ENCODE measurements around the gene IL1RAPL2. TPM values are rescaled to one million over a fixed set of nuclear protein-coding genes. Genes with fewer than 3 reads are reported as not detected.

IL1RAPL2 gene
- total RNA-seq, 1 experiment from 2014 or later: not detected

GRCh38 chrX:105618393-105619101 is 1052.5 kb downstream of the IL1RAPL2 start:
- no peaks in the 10 kb centered on the region for H3K9me3 ChIP-seq (ENCODE audit: control insufficient read depth, insufficient read depth, low read depth, low read length)
- no peak for TF ChIP-seq SIN3A (IDR thresholded peaks at IDR 0.05; ENCODE audit: borderline replicate concordance, insufficient read depth, low read depth, low read length)
- no peak for TF ChIP-seq TCF7L2 (IDR thresholded peaks at IDR 0.05; ENCODE audit: low read depth, low read length)
- TF ChIP-seq CTCF (IDR thresholded peaks at IDR 0.05): no peak
- no peak for ATAC-seq
- intact Hi-C loops (cut with micrococcal nuclease; ENCODE audit: unreplicated experiment) (no loop called here), in situ Hi-C loops (cut with HindIII; ENCODE audit: low pct_unique_long_range_greater_than_20kb, low sequenced_read_pairs) (no loop called here)
- ChIA-PET POLR2A (no interaction called here), CTCF (no interaction called here)
- DNase-seq (ENCODE audit: low read depth, low spot score): no peak
- H3K27me3 ChIP-seq (ENCODE audit: control insufficient read depth, insufficient read depth, low read length): no peaks in the 10 kb centered on the region
- no peaks in the 10 kb centered on the region for H3K36me3 ChIP-seq (ENCODE audit: control insufficient read depth, insufficient read depth, low read length)
- no TSS peak for BruUV-seq (replicated peaks)
- no peaks in the 10 kb centered on the region for H3K4me1 ChIP-seq (ENCODE audit: control insufficient read depth, insufficient read depth, low read length)
- no peak overlapping the region for H3K27ac ChIP-seq (ENCODE audit: low read length)
- no peak overlapping the region for H3K4me3 ChIP-seq (ENCODE audit: low read depth in 2 of 2, low read length in 2 of 2)

- intact Hi-C loops (cut with micrococcal nuclease; ENCODE audit: unreplicated experiment): no loop called here
- POLR2A ChIA-PET: no interaction called here
These were observed 1068.2 kb downstream of the IL1RAPL2 start for GRCh38 chrX:105634180-105634579.

More at GRCh38 chrX:105634180-105634579, 1068.2 kb downstream of the IL1RAPL2 start:
- no peaks in the 10 kb centered on the region for H3K9me3 ChIP-seq (ENCODE audit: control insufficient read depth, insufficient read depth, low read depth, low read length)
- BruUV-seq (replicated peaks): no TSS peak
- no peak overlapping the region for H3K4me3 ChIP-seq (ENCODE audit: low read depth in 2 of 2, low read length in 2 of 2)
- TF ChIP-seq POLR2AphosphoS5 (IDR thresholded peaks at IDR 0.05; ENCODE audit: low read depth, low read length) (no peak), SIN3A (IDR thresholded peaks at IDR 0.05; ENCODE audit: borderline replicate concordance, insufficient read depth, low read depth, low read length) (no peak), TCF7L2 (IDR thresholded peaks at IDR 0.05; ENCODE audit: low read depth, low read length) (no peak), REST (IDR thresholded peaks at IDR 0.05; ENCODE audit: insufficient read depth in 1 of 2, low read depth in 2 of 2, low read length in 1 of 2) (no peak), CTCF (IDR thresholded peaks at IDR 0.05) (no peak)
- DNase-seq (ENCODE audit: low read depth, low spot score): no peak
- in situ Hi-C loops (cut with HindIII; ENCODE audit: low pct_unique_long_range_greater_than_20kb, low sequenced_read_pairs): no loop called here
- CTCF ChIA-PET: no interaction called here
- ATAC-seq: no peak
- no peak overlapping the region for H3K27ac ChIP-seq (ENCODE audit: low read length)
- no peaks in the 10 kb centered on the region for H3K27me3 ChIP-seq (ENCODE audit: control insufficient read depth, insufficient read depth, low read length)
- H3K36me3 ChIP-seq (ENCODE audit: control insufficient read depth, insufficient read depth, low read length): no peaks in the 10 kb centered on the region
- H3K4me1 ChIP-seq (ENCODE audit: control insufficient read depth, insufficient read depth, low read length): no peaks in the 10 kb centered on the region
